Hepatic stellate cell (primary cell): ENCODE measurements around the gene CUL3.
A peak's percentile ranks its signal among the peaks of the same experiment; 100 is the strongest.
"Not testable (repeated sequence)": the region's sequence is repeated elsewhere in the genome, so short reads cannot be mapped to it uniquely, and the experiment has no call there.

ENCODE experiments used
- DNase-seq: peaks from one replicate; pipeline ENCODE4 v3.0.0; 2011; ENCODE audit warnings: low spot score

Gene CUL3

DNA sequence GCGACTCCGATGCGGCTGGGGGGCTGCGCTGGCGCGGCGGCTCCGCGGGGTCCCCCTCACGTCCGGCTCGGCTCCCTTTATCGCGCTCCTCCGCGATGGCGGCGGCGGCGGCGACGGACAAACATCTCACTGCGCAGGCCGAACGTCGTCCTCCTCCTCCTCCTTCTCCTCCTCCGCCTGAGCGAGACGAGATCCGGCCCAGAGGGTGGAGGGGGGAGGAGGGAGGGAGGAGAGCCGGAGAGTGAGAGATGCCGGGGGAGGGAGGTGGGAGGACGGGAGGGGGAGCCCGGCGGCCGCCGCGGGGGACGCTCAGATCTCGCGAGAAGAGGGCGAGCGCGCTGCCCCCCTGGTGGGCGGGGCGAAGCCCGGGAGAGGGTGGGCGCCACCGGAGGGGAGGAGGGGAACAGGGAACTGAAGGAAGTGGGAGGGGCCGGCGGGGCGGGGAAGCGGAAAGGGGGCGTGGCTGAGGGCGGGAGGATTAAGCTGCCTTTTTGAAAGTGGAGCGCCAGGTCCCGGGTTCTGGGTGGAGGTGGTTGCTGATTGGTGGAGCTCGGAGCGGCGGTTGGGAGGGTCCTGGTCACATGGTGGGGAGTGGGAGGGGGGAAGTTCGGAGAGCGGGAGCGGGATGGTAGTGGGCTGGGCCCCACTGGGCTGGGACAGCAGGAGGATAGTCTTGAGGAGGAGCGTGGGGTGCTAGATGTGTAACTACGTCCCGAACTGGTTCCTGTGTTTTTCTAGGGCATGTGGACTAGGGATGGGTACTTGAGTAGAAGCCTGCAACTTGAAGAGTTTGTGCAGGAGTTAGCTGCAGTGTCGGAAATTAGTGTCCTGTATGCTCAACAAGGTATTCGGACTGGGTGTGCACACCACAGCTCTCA, at the start of gene CUL3:
TSS of gene CUL3 (minus strand) at position 153 of the 878 bp plus-strand sequence. CDS start 354 bp downstream, outside the sequence.
- DNase-seq, result peak; percentile 94

DNA sequence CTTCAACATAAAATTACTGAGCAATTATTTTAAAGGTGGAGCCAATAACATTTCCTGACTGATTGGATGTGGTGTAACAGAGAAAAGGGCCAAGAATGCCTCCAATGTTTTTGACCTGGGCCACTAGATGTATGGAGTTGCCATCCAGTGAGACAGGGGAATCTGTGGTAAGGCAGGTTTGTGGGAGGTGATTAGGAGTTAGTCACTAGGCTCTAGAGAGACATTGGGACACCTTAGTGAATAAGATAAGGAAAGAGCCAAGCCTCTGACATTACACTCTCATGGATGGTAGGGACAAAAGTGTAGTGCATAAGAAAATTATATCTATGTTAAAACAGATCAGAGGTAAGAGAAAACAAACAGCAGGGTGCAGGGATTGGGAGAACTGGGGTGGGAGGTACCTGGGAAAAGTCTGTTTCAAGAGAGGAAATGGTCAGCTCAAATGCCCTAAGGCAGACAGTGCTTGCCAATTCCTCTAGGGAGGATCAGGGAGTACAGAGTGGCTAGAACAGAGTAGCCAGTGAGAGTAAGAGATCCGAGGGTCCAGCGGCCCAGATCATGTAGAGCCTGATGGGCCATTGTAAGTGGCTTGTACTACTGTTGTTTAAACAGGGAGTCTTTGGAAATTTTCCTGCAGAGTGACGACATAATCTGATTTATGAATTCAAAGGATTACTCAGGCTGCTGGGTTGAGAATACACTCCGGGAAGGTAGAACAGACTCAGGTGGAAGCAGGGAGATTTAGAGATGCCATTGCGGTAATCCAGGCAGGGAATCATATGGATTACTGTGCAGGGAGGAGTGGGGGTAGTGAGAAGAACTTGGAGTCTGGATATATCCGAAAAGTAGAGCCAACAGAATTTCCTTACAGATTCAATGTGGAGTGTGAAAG, 45.7 kb upstream of the CUL3 start:
- DNase-seq, result no peak

DNA sequence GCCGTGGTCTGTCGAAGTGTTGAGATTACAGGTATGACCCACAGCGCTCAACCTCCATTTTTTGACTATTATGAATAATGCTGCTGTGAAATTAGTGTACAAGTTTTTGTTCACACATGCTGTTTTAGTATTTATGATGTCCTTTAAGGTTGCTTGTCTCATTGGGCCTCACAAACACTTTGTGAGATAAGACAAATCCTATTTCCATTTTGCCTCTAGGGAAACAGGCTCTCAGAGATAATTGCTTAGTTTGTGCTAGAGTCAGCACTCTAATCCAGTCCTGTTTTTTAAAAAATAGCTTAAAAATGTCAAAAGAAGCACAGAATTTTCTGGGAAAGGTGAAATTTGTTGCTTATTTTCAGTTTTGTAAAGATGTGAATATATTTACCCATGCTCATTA, 43.3 kb upstream of the CUL3 start:
- DNase-seq, result no peak

DNA sequence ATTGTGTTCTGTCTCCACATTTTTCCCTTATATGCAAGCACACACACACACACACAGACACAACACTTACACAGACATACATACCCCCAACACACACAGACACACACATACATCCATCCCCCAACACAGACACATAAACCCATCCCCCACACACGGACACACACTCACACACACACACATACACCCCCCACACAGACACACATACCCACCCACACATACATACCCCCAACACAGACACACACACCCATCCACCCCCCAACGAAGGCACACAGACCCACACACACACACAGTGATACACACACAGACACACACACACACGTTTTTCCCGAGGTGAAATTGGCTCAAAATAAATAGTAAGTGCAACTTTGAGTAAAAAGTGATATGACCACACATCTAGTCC, 41.6 kb upstream of the CUL3 start:
- no peak for DNase-seq

DNA sequence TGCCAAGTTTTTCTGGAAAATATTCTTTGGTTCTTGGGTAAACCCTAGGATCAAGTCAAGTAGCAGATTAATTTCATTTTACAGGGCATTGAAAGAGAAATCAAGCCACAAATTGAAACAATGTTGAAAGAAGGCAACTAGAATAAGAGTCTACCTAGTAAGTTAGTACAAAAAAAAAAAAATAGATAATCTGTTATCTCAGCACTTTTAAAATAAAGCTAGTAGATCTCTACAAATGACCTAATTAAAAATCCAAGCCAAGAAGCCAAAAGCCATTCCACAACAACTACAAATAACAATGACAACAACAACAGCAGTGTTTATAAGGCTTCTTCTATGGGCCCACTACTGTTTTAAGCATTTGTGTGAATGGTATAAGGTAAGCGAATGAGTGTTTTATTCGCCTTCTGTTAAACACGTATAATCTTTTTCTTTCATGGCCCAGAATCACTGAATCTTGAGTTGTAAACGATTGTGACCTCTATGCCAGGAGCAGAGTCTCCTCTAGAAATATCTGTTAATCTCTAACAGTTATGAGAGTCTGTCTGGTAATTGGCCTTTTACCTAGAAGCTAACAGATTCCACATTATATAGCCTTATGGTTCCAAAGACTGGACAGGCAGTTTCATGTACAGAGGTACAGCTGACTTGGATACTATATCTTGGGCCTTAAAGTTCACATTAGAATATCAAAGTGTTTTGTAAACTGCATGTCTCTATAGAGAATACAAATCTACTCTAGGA, 28.6 kb upstream of the CUL3 start:
- DNase-seq, result no peak

DNA sequence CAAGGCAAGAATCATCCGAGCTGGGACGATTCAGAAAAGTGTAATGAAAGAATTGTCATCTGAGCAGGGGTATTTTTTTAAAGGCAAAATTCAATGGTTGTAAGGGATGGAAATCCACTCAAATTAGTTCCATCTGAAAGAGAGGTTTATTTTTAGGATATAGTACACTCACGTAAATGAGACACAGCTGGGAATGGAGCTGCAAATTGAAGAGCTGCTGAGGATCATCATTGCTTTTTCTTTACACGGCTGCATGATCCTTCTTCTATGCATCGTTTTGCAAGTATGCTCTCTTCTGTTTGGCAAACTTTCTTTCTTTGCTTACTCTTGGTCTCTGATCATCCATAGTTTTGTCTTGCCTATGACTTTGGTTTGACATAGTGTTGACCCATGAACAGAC, 27.4 kb upstream of the CUL3 start:
- DNase-seq, result no peak

DNA sequence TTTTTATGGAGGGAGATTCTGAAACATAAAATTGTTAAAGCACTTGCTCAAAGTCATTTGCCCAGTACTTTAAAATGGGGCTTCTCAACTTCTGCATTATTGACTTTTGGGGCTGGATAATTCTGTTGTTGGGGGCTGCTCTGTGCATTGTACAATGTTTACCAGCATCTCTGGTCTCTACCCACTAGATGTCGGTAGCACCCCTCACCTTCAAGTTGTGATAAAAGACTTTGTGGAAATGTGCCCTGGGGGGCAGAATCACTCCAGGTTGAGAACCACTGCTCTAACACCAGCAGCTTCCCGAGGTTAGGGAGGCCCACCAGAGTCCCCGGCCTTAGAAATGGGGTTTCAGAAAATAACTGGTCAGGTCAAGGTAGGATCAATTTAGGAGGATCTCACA, 26.8 kb upstream of the CUL3 start:
- no peak for DNase-seq

DNA sequence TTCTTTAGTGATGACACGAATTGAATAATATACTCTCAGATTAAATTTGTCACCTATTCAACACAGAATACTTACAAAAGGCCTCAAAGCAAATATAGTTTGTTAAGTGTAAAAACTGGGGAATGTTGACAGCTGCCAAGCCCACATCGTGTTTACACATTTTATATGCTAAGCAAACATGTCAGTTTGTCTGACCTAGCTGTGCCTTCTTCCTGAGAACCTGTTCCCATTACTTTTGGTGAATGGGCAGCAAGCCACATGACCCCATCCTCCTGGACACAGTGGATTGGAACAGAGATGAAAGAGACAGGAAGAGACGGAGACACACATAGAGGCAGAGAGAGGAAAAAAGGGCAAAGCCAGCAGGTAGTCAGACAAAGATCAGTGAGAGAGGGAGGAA, 22.9 kb upstream of the CUL3 start:
- DNase-seq, result no peak

DNA sequence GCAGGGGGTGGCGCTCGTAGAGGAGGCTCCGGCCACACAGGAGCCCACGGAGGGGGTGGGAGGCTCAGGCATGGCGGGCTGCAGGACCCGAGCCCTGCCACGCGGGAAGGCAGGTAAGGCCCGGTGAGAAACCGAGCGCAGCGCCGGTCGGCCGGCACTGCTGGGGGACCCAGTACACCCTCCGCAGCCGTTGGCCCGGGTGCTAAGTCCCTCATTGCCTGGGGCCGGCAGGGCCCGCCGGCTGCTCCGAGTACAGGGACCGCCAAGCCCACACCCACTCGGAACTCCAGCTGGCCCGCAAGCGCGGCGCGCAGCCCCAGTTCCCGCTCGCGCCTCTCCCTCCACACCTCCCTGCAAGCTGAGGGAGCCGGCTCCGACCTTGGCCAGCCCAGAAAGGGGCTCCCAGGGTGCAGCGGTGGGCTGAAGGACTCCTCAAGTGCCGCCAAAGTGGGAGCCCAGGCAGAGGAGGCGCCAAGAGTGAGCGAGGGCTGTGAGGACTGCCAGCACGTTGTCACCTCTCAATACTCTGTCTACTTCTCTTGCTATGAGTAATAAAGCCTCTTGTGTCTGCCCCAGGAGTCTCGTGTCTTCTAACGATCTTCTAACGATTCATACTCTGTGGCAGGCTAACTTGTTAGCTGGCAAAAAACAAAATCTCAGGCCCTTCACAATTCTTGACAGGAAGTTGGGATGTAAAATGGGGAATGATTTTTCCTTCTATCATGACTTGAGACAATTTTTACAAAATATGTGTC, 18.8 kb upstream of the CUL3 start:
- DNase-seq, result not testable (repeated sequence)

DNA sequence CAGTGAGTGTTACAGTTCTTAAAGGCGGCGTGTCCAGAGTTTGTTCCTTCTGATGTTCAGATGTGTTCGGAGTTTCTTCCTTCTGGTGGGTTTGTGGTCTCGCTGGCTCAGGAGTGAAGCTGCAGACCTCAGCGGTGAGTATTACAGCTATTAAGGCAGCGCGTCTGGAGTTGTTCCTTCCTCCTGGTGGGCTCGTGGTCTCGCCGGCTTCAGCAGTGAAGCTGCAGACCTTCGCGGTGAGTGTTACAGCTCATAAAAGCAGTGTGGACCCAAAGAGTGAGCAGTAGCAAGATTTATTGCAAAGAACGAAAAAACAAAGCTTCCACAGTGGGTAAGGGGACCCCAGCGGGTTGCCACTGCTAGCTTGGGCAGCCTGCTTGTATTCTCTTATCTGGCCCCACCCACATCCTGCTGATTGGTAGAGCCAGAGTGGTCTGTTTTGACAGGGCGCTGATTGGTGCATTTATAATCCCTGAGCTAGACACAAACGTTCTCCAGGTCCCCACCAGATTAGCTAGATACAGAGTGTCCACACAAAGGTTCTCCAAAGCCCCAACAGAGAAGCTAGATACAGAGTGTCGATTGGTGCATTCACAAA, 17.7 kb upstream of the CUL3 start:
- not testable (repeated sequence) for DNase-seq

DNA sequence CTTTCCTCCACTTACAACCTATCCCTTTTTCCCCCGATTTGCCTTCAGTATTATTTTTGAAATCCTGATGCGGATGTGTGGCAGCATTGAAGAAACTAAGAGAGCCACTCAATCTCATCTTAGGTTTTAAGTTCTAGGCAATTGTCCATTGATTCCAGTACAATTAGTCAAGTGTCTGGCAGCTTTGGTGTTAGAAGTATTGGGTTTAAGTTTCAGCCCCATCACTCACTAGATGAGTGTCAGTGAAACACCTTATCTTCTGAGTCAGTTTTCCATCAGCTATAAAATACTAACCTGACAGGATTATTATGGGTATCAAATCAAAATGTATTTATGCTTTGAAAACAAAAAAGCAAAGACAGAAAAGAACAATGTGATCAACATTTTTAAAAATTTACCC, 16.8 kb upstream of the CUL3 start:
- DNase-seq, result no peak

DNA sequence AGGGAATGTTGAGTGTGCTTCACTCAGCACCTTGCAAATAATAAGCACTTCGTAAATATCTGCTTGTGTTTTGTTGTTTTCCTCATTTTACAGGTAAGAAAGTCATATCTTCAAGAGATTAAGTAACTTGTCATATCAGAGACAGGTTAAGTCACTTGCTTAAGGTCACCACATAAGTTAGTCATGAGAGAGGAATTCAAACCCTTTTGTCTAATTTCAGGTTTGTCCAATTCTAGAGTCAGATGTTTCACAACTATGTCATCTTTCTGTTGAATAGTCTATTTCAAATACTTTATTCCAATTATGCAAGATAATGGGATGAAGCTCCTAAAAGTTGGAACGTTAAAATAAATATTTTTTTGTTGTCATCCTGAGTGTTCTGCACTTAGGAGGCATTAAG, 13.5 kb upstream of the CUL3 start:
- no peak for DNase-seq

DNA sequence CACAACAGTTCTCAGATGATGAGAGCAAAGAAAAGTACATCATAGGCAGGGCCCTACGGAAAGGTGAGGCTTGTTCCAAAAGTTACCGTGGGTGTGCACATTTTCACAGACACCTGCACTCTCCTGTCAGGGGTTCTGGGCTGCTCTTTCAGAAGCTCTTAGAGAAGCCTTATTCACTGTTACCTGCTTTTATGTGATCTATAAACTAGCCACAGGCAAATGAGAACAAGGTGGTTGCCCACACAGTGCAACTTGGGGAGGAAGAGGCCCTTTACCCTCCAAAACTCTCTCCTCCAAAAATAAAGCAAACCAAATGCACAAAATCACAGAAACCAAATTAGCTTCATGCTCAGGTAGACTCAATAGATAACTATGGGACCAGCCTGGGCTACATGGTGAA, 11.1 kb upstream of the CUL3 start:
- DNase-seq, result no peak

DNA sequence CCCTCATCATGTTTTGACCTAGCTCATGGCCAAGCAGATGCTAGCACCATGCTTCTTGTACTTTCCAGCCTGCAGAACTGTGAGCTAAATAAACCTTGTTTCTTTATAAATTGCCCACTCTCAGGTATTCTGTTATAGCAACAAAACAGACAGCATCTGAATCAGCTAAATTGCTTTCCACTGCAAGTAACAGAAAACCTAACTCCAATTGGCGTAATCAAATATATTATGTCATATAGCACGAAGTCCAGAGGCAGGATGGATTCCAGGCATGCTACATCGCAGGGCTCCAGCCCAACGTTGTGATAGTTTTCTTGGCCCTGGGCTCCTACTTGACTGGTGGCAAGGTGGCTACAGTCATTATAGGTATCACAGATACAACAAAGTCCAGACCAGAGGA, 10.4 kb upstream of the CUL3 start:
- no peak for DNase-seq

DNA sequence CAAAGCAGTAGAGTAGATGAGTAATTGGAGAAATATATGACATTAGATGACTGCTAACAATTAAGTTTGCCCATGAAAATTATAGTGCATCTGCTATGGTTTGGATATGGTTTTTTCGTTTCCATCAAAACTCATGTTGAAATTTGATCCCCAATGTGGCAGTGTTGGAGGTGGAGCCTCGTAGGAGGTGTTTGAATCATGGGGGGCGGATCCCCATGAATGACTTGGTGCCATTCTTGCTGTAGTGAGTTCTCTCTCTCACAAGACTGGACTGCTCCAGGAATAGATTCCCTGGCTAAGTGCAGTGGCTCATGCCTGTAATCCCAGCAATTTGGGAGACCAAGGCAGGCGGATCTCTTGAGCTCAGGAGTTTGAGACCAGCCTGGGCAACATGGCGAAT, 9.7 kb upstream of the CUL3 start:
- DNase-seq, result no peak

DNA sequence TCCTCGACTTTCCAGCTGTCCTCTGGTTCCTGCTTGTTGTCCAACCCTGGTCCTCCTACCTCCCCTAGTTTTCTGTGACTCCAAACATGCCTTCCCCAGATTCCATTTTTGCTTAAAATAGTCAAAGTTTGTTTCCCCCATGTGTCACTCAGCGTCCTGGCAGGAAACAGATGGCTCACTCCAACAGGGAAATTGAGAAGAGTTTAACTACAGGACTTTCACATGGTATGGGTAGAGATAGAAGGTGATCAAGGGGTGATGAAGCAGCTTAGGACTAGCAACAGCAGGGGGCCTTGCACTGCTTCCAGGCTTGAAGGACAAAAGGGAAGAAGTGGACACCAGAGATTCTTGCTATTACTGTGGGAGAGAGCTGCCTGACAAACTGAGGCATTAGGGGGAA, 6.1 kb upstream of the CUL3 start:
- DNase-seq, result no peak

DNA sequence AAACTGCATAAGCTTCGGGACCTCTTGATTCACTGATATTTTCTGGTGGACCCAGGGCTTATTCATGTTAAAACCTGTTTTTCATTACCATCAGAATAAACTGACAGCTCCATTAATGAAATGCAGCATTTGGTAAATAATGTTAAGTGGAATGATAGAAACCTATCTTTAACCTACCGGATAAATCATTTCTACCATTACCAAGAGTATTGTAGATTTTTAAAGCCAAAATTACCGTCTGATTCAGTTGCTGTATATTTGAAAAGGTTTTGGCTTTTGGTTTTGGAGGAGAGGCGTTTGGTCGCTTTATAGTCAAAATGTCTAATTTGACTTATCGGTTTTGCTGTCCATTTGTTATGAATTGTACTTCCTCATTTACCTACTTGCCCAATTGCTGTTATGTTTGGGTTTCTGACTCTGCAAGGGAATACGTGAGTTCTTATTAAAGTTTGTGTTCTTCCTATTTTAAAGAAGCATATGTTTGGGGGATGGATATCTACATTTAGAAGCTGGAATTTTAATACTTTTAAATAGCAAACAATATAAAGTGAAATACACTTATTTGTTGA, 1.0 kb upstream of the CUL3 start:
- DNase-seq, result no peak

DNA sequence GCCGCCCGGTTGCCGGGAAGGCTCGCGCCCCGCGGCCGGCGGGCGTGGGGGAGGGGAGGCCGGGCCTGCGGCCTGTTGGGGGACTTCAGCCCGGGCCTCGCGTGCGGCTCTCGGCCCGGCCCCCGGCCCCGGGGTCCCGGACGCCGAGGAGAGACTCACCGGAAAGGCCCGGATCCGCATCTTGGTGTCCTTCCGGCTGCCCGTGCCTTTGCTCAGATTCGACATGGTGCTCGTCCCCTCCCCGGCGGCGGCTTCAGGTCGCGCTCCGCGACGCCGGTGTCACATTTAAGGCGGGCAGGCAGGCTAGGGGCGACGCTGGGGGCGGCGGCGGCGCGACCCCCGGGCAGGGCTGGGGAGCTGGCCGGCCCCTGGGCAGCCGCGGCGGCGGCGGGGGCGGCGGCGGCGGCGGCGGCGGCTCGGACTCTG, 365 bp downstream of the CUL3 start:
- peak; percentile 55 for DNase-seq

DNA sequence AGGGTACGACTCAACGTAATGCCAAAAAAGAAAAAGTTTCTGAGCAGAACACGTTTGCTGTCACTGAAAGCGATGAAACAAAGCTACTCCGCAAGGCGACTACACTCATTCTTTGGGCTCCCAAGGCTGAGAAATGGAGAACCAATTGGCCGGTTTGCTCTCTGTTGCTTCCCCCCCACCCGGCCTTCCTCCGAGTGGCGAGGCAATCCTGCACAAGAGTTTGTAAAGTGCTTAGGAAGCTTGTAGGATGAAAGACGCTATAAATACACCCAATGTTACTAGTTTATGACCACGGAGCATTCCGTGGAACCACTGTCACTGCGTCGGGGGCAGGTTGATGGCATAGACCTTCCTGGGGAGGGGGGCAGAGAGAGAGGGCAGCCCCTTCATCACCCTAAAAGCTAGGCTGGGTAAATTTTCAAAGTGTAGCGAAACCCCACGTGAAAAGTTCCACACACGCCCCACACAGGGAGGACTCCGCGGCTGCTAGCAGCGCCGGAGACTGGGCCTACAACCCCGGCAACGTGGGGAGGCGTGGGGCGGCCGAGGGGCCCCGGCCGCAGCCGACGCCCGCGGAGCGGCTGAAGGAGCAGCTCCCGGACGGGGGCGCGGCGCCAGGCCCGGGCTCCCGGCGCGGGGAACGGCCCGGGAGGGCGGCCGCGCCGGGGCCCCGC, 915 bp downstream of the CUL3 start:
- DNase-seq, result peak; percentile 30

DNA sequence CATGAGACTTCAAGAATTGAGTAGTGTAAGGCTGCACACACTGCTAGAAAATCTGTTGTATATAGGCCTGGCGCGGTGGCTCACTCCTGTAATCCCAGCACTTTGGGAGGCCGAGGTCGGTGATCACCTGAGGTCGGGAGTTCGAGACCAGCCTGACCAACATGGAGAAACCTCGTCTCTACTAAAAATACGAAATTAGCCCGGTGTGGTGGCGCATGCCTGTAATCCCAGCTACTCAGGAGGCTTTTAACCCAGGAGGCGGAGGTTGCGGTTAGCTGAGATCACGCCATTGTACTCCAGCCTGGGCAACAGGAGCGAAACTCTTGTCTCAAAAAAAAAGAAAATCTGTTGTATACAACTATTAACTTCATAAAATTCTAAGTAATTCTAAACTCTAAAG, 2.1 kb downstream of the CUL3 start:
- not testable (repeated sequence) for DNase-seq
